Measurements from ENCODE around the gene SERPINB13. TPM values are rescaled to one million over a fixed set of nuclear protein-coding genes. Genes with fewer than 3 reads are reported as not detected.
"Not testable (repeated sequence)": the region's sequence is repeated elsewhere in the genome, so short reads cannot be mapped to it uniquely, and the experiment has no call there.

SERPINB13 gene
- polyA plus RNA-seq, 1 donor = not detected

- WGBS (ENCODE audit: insufficient coverage, low lambda C conversion rate) = no CpG with 5 or more reads among the region's 2 CpGs
- H3K9me3 ChIP-seq (ENCODE audit: control insufficient read depth, low read depth, low read length); H3K4me1 ChIP-seq (ENCODE audit: control insufficient read depth, insufficient read depth, low read length); H3K27ac ChIP-seq (ENCODE audit: low read length); H3K4me3 ChIP-seq (ENCODE audit: low read length); H3K36me3 ChIP-seq (ENCODE audit: control insufficient read depth, insufficient read depth, low read length); H3K27me3 ChIP-seq (ENCODE audit: control insufficient read depth, insufficient read depth, low read length); DNase-seq: not testable (repeated sequence)
These were observed 57.0 kb downstream of the SERPINB13 start, which contains the start of gene SERPINB4 for GRCh38 chr18:63644142-63644541. TSS of gene SERPINB4 (minus strand) at chr18:63644256. CDS start at chr18:63643577, 679 bp downstream.

GRCh38 chr18:63644694-63645093 is 57.6 kb downstream of the SERPINB13 start:
- not testable (repeated sequence) for H3K4me1 ChIP-seq (ENCODE audit: control insufficient read depth, insufficient read depth, low read length); H3K27me3 ChIP-seq (ENCODE audit: control insufficient read depth, insufficient read depth, low read length); DNase-seq; H3K4me3 ChIP-seq (ENCODE audit: low read length); H3K27ac ChIP-seq (ENCODE audit: low read length); H3K9me3 ChIP-seq (ENCODE audit: control insufficient read depth, low read depth, low read length); H3K36me3 ChIP-seq (ENCODE audit: control insufficient read depth, insufficient read depth, low read length)
- WGBS (ENCODE audit: insufficient coverage, low lambda C conversion rate) = no CpG with 5 or more reads among the region's 1 CpG

- H3K27ac ChIP-seq (ENCODE audit: low read length) = no peak overlapping the region
- no peaks in the 10 kb centered on the region for H3K9me3 ChIP-seq (ENCODE audit: control insufficient read depth, low read depth, low read length)
- H3K4me3 ChIP-seq (ENCODE audit: low read length) = no peak overlapping the region
- DNase-seq = no peak
- no peaks in the 10 kb centered on the region for H3K36me3 ChIP-seq (ENCODE audit: control insufficient read depth, insufficient read depth, low read length)
- no peaks in the 10 kb centered on the region for H3K4me1 ChIP-seq (ENCODE audit: control insufficient read depth, insufficient read depth, low read length)
- no peaks in the 10 kb centered on the region for H3K27me3 ChIP-seq (ENCODE audit: control insufficient read depth, insufficient read depth, low read length)
These were observed 59.8 kb downstream of the SERPINB13 start for GRCh38 chr18:63646936-63647335.

- H3K27me3 ChIP-seq (ENCODE audit: control insufficient read depth, insufficient read depth, low read length) = no peaks in the 10 kb centered on the region
These were observed 61.1 kb downstream of the SERPINB13 start for GRCh38 chr18:63648241-63648640.

More at GRCh38 chr18:63648241-63648640, 61.1 kb downstream of the SERPINB13 start:
- Histone ChIP-seq H3K27ac (ENCODE audit: low read length) (no peak overlapping the region), H3K9me3 (ENCODE audit: control insufficient read depth, low read depth, low read length) (no peaks in the 10 kb centered on the region), H3K36me3 (ENCODE audit: control insufficient read depth, insufficient read depth, low read length) (no peaks in the 10 kb centered on the region), H3K4me1 (ENCODE audit: control insufficient read depth, insufficient read depth, low read length) (no peaks in the 10 kb centered on the region), H3K4me3 (ENCODE audit: low read length) (no peak overlapping the region)
- WGBS (ENCODE audit: insufficient coverage, low lambda C conversion rate) = 88% methylated on average over 3 of the region's 7 CpGs
- DNase-seq = no peak

Other genes starting within 250 kb of the SERPINB13 start
- gene KDSR, start 220.1 kb upstream of the SERPINB13 start, polyA plus RNA-seq = 35.6 TPM
- gene VPS4B, start 164.9 kb upstream of the SERPINB13 start, polyA plus RNA-seq = 56.0 TPM
- gene SERPINB5, start 110.4 kb upstream of the SERPINB13 start, polyA plus RNA-seq = 0.16 TPM
- gene SERPINB12, start 45.0 kb upstream of the SERPINB13 start, polyA plus RNA-seq = not detected
- not detected for gene SERPINB4, start 56.9 kb downstream of the SERPINB13 start, polyA plus RNA-seq
- gene SERPINB3, start 74.5 kb downstream of the SERPINB13 start, polyA plus RNA-seq = not detected
- gene SERPINB11, start 115.6 kb downstream of the SERPINB13 start, polyA plus RNA-seq = not detected
- gene SERPINB7, start 188.1 kb downstream of the SERPINB13 start, polyA plus RNA-seq = 0.09 TPM